ENCODE results near the gene BTBD2. TPM values are rescaled to one million over a fixed set of nuclear protein-coding genes. Genes with fewer than 3 reads are reported as not detected.

The BTBD2 gene
- total and polyA plus RNA-seq, 7 donors = 30.1 to 68.4 (median 56.3) TPM

DNA sequence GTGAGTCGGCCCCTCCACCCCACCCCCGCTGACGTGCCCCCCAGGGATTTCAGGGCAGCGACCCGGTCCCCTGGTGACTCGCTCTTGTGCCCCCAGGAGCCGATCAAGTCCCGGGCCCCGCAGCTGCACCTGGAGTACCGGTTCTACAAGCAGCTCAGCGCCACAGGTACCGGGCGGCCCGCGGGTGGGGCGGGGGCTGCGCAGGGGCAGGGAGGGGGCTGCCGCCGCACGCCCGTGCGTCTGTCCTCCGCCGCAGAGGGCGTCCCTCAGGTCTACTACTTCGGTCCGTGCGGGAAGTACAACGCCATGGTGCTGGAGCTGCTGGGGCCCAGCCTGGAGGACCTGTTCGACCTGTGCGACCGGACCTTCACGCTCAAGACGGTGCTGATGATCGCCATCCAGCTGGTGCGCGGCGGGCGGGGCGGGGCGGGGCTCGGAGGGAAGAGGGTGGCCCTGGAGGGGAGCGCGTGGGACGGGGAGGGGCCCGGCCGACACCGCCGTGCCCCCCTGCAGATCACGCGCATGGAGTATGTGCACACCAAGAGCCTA lies 37.1 kb downstream of the BTBD2 start:
- Histone ChIP-seq H3K27me3 (ENCODE audit: insufficient read depth in 3 of 3, low read length in 2 of 3) (no peaks in the 10 kb centered on the region), H3K27ac (no peak overlapping the region), H3K4me3 (no peak overlapping the region), H3K4me1 (no peaks in the 10 kb centered on the region), H3K9me3 (no peaks in the 10 kb centered on the region), H3K36me3 (ENCODE audit: insufficient read depth in 1 of 2, low read depth in 1 of 2) (peaks cover 6 to 44% of the 10 kb centered on the region in 2 donors)
- TF ChIP-seq, protein P1, sequence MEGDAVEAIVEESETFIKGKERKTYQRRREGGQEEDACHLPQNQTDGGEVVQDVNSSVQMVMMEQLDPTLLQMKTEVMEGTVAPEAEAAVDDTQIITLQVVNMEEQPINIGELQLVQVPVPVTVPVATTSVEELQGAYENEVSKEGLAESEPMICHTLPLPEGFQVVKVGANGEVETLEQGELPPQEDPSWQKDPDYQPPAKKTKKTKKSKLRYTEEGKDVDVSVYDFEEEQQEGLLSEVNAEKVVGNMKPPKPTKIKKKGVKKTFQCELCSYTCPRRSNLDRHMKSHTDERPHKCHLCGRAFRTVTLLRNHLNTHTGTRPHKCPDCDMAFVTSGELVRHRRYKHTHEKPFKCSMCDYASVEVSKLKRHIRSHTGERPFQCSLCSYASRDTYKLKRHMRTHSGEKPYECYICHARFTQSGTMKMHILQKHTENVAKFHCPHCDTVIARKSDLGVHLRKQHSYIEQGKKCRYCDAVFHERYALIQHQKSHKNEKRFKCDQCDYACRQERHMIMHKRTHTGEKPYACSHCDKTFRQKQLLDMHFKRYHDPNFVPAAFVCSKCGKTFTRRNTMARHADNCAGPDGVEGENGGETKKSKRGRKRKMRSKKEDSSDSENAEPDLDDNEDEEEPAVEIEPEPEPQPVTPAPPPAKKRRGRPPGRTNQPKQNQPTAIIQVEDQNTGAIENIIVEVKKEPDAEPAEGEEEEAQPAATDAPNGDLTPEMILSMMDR (IDR thresholded peaks at IDR 0.05) = no peak
- peak in 1 of 4 donors; percentile 15 for ATAC-seq
- intact Hi-C loops (cut with DNase I) = no loop called here
- DNase-seq = no peak
- WGBS, 3 donors = 96 to 97% (median 97%) methylated on average over 44 to 51 of the region's 51 CpGs

DNA sequence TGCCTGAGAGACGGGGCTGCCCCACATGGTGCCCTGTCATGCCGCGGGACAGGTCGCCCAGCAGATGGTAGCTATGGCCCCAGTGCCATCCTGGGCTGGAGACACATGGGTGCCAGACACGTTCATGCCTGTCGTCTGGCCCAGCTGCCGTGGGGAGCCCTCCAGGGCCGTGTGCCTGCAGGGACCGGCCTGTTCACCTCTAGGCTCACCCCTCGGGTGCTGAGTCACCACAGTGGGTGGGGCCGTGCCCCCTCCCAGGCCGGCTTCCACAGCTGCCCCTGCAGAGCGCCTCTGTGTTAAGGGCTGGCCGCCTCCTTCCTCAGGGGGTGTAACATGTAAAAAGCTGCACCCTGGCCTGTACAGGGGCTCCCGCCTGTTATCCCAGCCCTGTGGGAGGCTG lies 38.4 kb downstream of the BTBD2 start:
- DNase-seq (no peak), ATAC-seq (peak in 1 of 4 donors; percentile 30)
- TF ChIP-seq, protein P1 (IDR thresholded peaks at IDR 0.05) = no peak
- Histone ChIP-seq H3K36me3 (ENCODE audit: insufficient read depth in 1 of 2, low read depth in 1 of 2) (peaks cover 2 to 37% of the 10 kb centered on the region in 2 donors), H3K9me3 (no peaks in the 10 kb centered on the region), H3K4me1 (no peaks in the 10 kb centered on the region), H3K4me3 (no peak overlapping the region), H3K27ac (no peak overlapping the region), H3K27me3 (ENCODE audit: insufficient read depth in 3 of 3, low read length in 2 of 3) (no peaks in the 10 kb centered on the region)
- 85 to 93% (median 87%) methylated on average over 14 to 15 of the region's 15 CpGs for WGBS, 3 donors
- intact Hi-C loops (cut with DNase I) = no loop called here

DNA sequence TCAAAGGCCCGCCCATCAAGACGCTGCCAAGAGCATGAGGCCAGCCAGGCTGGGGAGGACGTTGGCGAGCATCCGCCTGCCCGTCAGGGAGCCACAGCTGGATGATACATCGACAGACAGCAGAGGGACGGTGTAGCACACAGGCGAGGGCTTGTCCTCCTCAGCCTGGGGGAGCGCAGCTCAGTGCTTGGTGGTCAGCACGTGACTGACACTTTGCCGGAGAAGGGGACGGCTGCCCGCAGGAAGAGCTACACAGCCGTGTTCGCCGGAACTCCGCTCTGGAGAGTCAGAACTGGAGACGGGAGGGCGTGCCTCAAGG lies 40.4 kb downstream of the BTBD2 start:
- intact Hi-C loops (cut with DNase I) = no loop called here
- H3K4me1 ChIP-seq = no peaks in the 10 kb centered on the region
- no peaks in the 10 kb centered on the region for H3K27me3 ChIP-seq (ENCODE audit: insufficient read depth in 3 of 3, low read length in 2 of 3)
- H3K9me3 ChIP-seq = no peaks in the 10 kb centered on the region
- no peak overlapping the region for H3K27ac ChIP-seq
- TF ChIP-seq, protein P1 (IDR thresholded peaks at IDR 0.05) = no peak
- no peak overlapping the region for H3K4me3 ChIP-seq
- ATAC-seq (no peak), DNase-seq (no peak)
- peaks cover 0 to 20% of the 10 kb centered on the region in 2 donors for H3K36me3 ChIP-seq (ENCODE audit: insufficient read depth in 1 of 2, low read depth in 1 of 2)
- 60 to 78% (median 76%) methylated on average over 20 of the region's 20 CpGs for WGBS, 3 donors

DNA sequence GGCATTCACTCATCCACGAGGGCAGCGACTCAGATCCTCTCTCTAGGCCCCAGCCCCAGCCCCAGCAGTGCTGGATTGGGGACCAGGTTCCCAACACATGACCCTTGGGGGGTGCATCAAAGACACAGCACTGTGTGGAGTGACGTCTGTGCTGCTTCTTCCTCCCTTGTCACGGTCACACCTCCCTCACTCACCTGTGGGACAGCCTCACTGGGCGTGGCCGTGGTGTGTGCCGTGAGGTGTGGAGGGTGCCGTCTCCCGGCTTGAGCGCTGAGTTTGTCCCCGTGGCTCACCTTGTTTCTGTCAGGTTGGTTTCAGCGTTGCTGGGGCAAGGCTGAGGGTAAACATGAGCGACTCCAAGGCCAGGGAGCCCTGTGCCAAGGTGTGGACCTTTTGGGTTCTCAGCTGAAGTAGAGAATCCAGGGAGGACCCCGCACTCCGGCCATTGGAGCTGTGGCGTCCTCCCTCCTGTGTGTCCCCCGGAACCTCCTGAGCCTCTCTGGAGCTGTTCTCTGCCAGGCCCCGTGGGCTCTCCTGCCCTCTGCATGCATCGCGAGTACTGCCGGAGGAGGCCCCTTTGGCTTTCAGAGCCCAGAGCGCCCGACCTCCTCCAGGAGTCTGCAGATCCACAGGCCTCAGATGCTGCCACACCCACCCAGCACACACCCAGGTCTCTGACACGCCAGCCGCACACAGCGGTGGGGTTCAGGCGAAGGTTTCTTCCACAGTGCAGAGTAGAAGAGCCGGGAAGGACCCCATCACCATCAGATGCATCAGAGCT lies 40.9 kb downstream of the BTBD2 start:
- TF ChIP-seq, protein P1 (IDR thresholded peaks at IDR 0.05) = no peak
- Histone ChIP-seq H3K4me1 (no peaks in the 10 kb centered on the region), H3K4me3 (no peak overlapping the region), H3K36me3 (ENCODE audit: insufficient read depth in 1 of 2, low read depth in 1 of 2) (peaks cover 0 to 20% of the 10 kb centered on the region in 2 donors), H3K27ac (no peak overlapping the region), H3K27me3 (ENCODE audit: insufficient read depth in 3 of 3, low read length in 2 of 3) (no peaks in the 10 kb centered on the region), H3K9me3 (no peaks in the 10 kb centered on the region)
- ATAC-seq (no peak), DNase-seq (no peak)
- WGBS, 3 donors = 84 to 91% (median 86%) methylated on average over 28 of the region's 28 CpGs
- intact Hi-C loops (cut with DNase I) = loop anchor here in 1 of 2 donors (5.0 kb wide), 1 partner anchor 33 kb away; no protein-coding TSS in a partner anchor

All from psoas muscle (tissue), 8 donors.